ENCODE data around the gene CYP4F22.
"Not testable (repeated sequence)": the region's sequence is repeated elsewhere in the genome, so short reads cannot be mapped to it uniquely, and the experiment has no call there.

GRCh38 chr19:15480996-15481395, 27.3 kb upstream of the CYP4F22 start:
- TF ChIP-seq CHD1 (IDR thresholded peaks at IDR 0.05; ENCODE audit: low read depth, low read length); ETV6 (conservative IDR thresholded peaks at IDR 0.05 in 1 of 2, IDR thresholded peaks at IDR 0.05 in 1 of 2; ENCODE audit: borderline replicate concordance in 1 of 2, low read depth in 1 of 2); SP1 (IDR thresholded peaks at IDR 0.05; ENCODE audit: low read depth, low read length); CTCF (IDR thresholded peaks at IDR 0.05 in 2 of 3, conservative IDR thresholded peaks at IDR 0.05 in 1 of 3; ENCODE audit: control insufficient read depth in 2 of 3, extremely low read depth in 1 of 3, insufficient read depth in 1 of 3, low read depth in 3 of 3, low read length in 3 of 3); NBN (IDR thresholded peaks at IDR 0.05); CEBPZ (IDR thresholded peaks at IDR 0.05; ENCODE audit: low read depth, low read length); SMC3 (IDR thresholded peaks at IDR 0.05; ENCODE audit: borderline replicate concordance, low read length); BCL11A (IDR thresholded peaks at IDR 0.05; ENCODE audit: low read depth, low read length); BCLAF1 (IDR thresholded peaks at IDR 0.05); RB1 (IDR thresholded peaks at IDR 0.05; ENCODE audit: borderline replicate concordance); MXI1 (IDR thresholded peaks at IDR 0.05; ENCODE audit: low read depth, low read length); CBFB (IDR thresholded peaks at IDR 0.05; ENCODE audit: low read depth); POLR2AphosphoS5 (IDR thresholded peaks at IDR 0.05; ENCODE audit: low read length); GABPA (IDR thresholded peaks at IDR 0.05; ENCODE audit: low read depth): not testable (repeated sequence)

Measured in GM12878 (cell line).